Transverse colon (tissue), 3 donors: Measurements from ENCODE around the gene RALGPS1.

ENCODE experiments used
- CTCF ChIP-seq, 5 experiments: fragments of 200-600 bp in 3 of 5; fragments of 450-650 bp in 2 of 5; sonication (generic) in 3 of 5; IDR thresholded peaks; 1 replicate in 2 of 5; 2 replicates in 3 of 5; pipeline ENCODE4 v1.5.1; 2016 to 2017; ENCODE audit warnings: antibody characterized with exemption in 5 of 5, inconsistent platforms in 3 of 5, mild to moderate bottlenecking in 2 of 5, moderate library complexity in 1 of 5
- POLR2A ChIP-seq: fragments of 450-650 bp; IDR thresholded peaks from one replicate; pipeline ENCODE4 v1.6.1; 2016; ENCODE audit warnings: antibody characterized with exemption, mild to moderate bottlenecking, moderate library complexity

GRCh38 chr9:127139071-127139731, 224.6 kb downstream of the RALGPS1 start:
- TF ChIP-seq POLR2A, result no peak
- no peak for TF ChIP-seq CTCF (IDR thresholded peaks at IDR 0.05)
